ENCODE data around the gene ETV4. TPM values are rescaled to one million over a fixed set of nuclear protein-coding genes. Genes with fewer than 3 reads are reported as not detected.
A peak's percentile ranks its signal among the peaks of the same experiment; 100 is the strongest.

The ETV4 gene
- total and polyA plus RNA-seq, 2 of the 13 experiments (the other 11 are each of a cell fraction or from before 2014, with no cell fraction given), result 128 to 330 TPM

DNA sequence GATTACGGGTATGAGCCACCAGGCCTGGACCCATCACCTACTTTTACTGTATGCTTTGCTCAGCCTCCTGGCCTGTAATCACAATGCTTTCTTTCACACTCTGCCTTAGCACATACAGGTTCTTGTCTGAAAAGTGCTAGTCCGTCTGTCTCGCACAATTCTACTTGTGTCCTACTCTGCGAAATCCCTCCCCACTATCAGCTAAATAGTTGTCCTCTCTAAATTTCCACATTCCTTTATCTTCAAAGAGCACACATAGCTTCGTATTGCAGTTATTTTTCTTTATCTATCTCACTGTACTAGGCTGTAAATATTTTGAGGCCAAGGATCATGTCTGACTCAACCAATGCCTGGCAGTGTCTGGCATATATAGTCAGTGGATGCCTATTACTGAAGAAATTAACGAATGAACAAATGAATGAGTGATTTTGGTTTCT lies 38.5 kb upstream of the ETV4 start (continued):
- TF ChIP-seq ZNF292 (CRISPR knock-in tag; IDR thresholded peaks at IDR 0.05; ENCODE audit: borderline replicate concordance, low read depth) (peak; percentile 68; the same call in 1 of the 2 replicates), NBN (conservative IDR thresholded peaks at IDR 0.05) (no peak), RXRA (CRISPR knock-in tag; IDR thresholded peaks at IDR 0.05) (peak; percentile 71; the same call in 1 of the 2 replicates), THYN1 (CRISPR knock-in tag; IDR thresholded peaks at IDR 0.05; ENCODE audit: borderline replicate concordance, low read depth) (no peak), TOE1 (CRISPR knock-in tag; IDR thresholded peaks at IDR 0.05) (no peak), ZKSCAN1 (IDR thresholded peaks at IDR 0.05; ENCODE audit: low read length) (peak; percentile 59; the same call in 1 of the 2 replicates), MEF2D (CRISPR knock-in tag; IDR thresholded peaks at IDR 0.05) (peak; percentile 45; the same call in 1 of the 2 replicates), FOXO1 (CRISPR knock-in tag; IDR thresholded peaks at IDR 0.05) (peak; percentile 87), NCOA2 (CRISPR knock-in tag; IDR thresholded peaks at IDR 0.05) (peak; percentile 95), MTA1 (CRISPR knock-in tag; IDR thresholded peaks at IDR 0.05; ENCODE audit: borderline replicate concordance) (no peak), IKZF4 (CRISPR knock-in tag; IDR thresholded peaks at IDR 0.05; ENCODE audit: borderline replicate concordance, low read depth, not compliant biosample characterization) (no peak), RBM22 (optimal IDR thresholded peaks at IDR 0.05; ENCODE audit: low read length) (no peak), YY1 (IDR thresholded peaks at IDR 0.05; ENCODE audit: insufficient read depth, insufficient replicate concordance, low read depth, low read length) (no peak)
- TF ChIP-seq, protein P1, sequence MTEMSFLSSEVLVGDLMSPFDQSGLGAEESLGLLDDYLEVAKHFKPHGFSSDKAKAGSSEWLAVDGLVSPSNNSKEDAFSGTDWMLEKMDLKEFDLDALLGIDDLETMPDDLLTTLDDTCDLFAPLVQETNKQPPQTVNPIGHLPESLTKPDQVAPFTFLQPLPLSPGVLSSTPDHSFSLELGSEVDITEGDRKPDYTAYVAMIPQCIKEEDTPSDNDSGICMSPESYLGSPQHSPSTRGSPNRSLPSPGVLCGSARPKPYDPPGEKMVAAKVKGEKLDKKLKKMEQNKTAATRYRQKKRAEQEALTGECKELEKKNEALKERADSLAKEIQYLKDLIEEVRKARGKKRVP (CRISPR knock-in tag; IDR thresholded peaks at IDR 0.05), result peak in 1 of 2 experiments; percentile 81; a peak in 2 of 4 replicates
- TF ChIP-seq, protein P2, sequence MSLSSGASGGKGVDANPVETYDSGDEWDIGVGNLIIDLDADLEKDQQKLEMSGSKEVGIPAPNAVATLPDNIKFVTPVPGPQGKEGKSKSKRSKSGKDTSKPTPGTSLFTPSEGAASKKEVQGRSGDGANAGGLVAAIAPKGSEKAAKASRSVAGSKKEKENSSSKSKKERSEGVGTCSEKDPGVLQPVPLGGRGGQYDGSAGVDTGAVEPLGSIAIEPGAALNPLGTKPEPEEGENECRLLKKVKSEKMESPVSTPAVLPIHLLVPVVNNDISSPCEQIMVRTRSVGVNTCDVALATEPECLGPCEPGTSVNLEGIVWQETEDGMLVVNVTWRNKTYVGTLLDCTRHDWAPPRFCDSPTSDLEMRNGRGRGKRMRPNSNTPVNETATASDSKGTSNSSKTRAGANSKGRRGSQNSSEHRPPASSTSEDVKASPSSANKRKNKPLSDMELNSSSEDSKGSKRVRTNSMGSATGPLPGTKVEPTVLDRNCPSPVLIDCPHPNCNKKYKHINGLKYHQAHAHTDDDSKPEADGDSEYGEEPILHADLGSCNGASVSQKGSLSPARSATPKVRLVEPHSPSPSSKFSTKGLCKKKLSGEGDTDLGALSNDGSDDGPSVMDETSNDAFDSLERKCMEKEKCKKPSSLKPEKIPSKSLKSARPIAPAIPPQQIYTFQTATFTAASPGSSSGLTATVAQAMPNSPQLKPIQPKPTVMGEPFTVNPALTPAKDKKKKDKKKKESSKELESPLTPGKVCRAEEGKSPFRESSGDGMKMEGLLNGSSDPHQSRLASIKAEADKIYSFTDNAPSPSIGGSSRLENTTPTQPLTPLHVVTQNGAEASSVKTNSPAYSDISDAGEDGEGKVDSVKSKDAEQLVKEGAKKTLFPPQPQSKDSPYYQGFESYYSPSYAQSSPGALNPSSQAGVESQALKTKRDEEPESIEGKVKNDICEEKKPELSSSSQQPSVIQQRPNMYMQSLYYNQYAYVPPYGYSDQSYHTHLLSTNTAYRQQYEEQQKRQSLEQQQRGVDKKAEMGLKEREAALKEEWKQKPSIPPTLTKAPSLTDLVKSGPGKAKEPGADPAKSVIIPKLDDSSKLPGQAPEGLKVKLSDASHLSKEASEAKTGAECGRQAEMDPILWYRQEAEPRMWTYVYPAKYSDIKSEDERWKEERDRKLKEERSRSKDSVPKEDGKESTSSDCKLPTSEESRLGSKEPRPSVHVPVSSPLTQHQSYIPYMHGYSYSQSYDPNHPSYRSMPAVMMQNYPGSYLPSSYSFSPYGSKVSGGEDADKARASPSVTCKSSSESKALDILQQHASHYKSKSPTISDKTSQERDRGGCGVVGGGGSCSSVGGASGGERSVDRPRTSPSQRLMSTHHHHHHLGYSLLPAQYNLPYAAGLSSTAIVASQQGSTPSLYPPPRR (CRISPR knock-in tag; IDR thresholded peaks at IDR 0.05; ENCODE audit: borderline replicate concordance), result peak; percentile 83; the same call in 1 of the 2 replicates
- TF ChIP-seq, protein P3, sequence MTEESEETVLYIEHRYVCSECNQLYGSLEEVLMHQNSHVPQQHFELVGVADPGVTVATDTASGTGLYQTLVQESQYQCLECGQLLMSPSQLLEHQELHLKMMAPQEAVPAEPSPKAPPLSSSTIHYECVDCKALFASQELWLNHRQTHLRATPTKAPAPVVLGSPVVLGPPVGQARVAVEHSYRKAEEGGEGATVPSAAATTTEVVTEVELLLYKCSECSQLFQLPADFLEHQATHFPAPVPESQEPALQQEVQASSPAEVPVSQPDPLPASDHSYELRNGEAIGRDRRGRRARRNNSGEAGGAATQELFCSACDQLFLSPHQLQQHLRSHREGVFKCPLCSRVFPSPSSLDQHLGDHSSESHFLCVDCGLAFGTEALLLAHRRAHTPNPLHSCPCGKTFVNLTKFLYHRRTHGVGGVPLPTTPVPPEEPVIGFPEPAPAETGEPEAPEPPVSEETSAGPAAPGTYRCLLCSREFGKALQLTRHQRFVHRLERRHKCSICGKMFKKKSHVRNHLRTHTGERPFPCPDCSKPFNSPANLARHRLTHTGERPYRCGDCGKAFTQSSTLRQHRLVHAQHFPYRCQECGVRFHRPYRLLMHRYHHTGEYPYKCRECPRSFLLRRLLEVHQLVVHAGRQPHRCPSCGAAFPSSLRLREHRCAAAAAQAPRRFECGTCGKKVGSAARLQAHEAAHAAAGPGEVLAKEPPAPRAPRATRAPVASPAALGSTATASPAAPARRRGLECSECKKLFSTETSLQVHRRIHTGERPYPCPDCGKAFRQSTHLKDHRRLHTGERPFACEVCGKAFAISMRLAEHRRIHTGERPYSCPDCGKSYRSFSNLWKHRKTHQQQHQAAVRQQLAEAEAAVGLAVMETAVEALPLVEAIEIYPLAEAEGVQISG (CRISPR knock-in tag; IDR thresholded peaks at IDR 0.05), result peak; percentile 25; the same call in 1 of the 2 replicates
- TF ChIP-seq, protein P4, sequence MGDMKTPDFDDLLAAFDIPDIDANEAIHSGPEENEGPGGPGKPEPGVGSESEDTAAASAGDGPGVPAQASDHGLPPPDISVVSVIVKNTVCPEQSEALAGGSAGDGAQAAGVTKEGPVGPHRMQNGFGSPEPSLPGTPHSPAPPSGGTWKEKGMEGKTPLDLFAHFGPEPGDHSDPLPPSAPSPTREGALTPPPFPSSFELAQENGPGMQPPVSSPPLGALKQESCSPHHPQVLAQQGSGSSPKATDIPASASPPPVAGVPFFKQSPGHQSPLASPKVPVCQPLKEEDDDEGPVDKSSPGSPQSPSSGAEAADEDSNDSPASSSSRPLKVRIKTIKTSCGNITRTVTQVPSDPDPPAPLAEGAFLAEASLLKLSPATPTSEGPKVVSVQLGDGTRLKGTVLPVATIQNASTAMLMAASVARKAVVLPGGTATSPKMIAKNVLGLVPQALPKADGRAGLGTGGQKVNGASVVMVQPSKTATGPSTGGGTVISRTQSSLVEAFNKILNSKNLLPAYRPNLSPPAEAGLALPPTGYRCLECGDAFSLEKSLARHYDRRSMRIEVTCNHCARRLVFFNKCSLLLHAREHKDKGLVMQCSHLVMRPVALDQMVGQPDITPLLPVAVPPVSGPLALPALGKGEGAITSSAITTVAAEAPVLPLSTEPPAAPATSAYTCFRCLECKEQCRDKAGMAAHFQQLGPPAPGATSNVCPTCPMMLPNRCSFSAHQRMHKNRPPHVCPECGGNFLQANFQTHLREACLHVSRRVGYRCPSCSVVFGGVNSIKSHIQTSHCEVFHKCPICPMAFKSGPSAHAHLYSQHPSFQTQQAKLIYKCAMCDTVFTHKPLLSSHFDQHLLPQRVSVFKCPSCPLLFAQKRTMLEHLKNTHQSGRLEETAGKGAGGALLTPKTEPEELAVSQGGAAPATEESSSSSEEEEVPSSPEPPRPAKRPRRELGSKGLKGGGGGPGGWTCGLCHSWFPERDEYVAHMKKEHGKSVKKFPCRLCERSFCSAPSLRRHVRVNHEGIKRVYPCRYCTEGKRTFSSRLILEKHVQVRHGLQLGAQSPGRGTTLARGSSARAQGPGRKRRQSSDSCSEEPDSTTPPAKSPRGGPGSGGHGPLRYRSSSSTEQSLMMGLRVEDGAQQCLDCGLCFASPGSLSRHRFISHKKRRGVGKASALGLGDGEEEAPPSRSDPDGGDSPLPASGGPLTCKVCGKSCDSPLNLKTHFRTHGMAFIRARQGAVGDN (CRISPR knock-in tag; IDR thresholded peaks at IDR 0.05), result no peak
